ENCODE measurements around the gene JMJD4.

The JMJD4 gene

DNA sequence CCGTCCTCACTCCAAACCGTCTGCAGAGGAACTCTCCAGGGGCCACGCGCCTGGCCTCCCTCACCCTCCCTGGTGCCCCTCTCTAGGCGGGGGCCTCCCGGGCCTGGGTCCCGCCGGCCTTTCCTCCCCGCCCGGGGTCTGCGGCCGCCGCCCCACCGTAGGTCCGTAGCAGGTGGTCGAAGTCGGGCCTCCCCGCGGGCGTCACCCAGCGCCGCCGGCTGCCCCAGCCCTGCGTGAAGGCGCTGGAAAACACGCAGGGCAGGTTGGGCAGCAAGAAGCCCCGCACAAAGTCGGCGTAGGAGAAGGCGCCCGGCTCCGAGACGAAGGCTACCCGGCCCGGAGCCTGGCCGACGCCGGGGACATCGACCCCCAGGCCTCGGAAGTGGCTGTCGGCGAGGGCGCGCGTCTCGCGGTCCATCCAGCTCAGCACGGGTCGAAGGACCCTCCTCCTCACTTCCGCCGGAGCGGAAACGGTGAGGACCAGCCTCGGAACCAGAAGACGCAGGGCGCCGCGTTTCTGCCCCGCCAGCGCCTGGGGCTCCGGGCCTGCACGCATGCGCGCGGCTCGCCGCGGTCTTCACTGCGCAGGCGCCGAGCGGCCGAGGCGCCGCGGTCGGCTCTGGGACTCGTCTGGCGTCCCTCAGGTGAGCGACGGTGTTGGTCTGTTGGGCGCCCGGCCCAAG is at the start of gene JMJD4, which contains the start of gene SNAP47:
TSS of gene JMJD4 (minus strand) at position 447 of the 683 bp plus-strand sequence. CDS start at position 418, 29 bp downstream.
TSS of gene SNAP47 (plus strand) at position 580 of the 683 bp plus-strand sequence. CDS start 12,302 bp downstream, outside the sequence.
- peak; percentile 88 to 91 for DNase-seq (ENCODE audit: low read depth in 2 of 2)

DNA sequence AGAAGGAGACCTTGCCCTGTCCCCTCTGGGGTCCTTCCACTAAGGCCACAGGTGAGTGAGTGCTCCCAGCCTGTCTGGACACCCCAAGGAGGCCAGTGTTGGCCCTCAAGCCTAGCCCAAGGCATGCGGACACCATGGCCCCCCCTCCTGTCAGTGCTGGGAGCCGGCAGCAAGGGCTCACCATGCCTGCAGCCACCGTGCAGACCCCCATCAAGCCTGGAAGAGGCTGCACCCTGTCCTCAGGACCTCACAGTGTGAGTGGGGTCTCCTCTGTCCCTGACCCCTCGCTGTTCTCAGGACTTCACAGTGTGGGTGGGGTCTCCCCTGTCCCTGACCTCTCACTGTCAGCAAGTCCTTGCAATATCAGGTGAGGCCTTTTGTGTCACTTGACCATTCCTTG is 47.1 kb upstream of the JMJD4 start:
- DNase-seq (ENCODE audit: low read depth in 2 of 2) = no peak

GRCh38 chr1:227781314-227781930 is 46.3 kb upstream of the JMJD4 start:
- no peak for DNase-seq (ENCODE audit: low read depth in 2 of 2)

DNA sequence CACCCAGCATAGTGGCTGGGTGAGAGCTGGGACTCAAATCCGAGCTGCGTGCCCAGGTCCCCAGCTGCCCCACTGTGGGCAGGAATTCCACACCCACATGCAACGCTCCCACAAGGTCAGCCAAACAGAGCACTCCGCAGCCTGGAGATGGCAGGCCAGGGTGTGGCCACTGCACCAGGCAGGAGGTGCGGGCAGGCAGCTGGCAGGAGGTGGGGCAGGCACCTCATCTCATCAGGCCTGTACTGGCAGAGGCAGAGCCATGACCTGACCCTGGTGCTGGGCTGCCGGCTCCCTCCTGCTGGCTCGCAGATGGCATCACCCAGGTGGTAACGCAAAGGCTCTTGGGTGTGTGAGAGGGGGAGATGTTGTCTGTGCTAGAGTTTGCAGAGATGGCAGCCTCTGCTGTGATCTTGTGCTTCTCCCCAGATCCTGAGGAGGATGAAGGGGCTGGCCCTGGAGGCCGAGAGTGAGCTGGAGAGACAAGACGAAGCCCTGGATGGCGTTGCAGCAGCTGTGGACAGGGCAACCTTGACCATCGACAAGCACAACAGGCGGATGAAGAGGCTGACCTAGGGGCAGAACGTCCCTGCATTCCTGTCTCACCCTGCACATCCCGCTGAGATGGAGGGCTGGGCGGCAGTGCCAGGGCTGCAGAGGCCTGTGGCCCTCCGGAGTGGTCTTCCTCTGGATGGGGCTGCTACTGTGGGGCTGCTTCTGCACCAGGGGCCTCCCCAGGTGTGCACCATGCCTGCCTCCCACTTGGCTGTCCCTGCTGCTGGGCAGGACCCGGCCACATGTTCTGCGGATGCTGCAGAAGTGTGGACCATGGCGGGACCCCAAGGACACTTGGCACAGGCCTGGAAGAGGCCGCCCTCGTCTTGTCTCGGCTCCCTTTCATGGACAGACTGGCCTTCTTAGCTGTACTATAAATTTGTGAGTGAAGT is 45.3 kb upstream of the JMJD4 start:
- no peak for DNase-seq (ENCODE audit: low read depth in 2 of 2)

DNA sequence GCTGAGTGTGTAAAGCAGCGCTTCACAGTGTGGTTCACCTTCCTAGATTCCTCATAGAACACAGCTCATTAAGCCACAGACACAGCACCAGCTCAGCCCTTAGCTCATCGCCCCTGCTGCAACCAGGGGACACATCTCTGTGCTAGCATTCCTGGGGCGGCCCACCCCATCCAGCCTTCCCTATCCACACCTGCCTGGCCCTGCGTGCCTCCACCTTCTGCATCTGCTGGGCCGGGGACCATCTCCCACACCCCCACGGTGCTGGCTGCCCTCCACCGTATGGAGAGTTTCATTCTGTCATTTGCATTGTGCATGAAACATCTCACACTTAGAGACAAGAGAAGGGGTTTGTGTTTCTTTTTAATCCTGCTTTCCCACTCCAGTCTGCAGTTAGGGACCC is 44.6 kb upstream of the JMJD4 start:
- DNase-seq (ENCODE audit: low read depth in 2 of 2) = no peak

GRCh38 chr1:227779021-227779441 is 43.9 kb upstream of the JMJD4 start:
- DNase-seq (ENCODE audit: low read depth in 2 of 2) = no peak

- no peak for DNase-seq (ENCODE audit: low read depth in 2 of 2)
These were observed 43.4 kb upstream of the JMJD4 start for GRCh38 chr1:227778401-227778947.

DNA sequence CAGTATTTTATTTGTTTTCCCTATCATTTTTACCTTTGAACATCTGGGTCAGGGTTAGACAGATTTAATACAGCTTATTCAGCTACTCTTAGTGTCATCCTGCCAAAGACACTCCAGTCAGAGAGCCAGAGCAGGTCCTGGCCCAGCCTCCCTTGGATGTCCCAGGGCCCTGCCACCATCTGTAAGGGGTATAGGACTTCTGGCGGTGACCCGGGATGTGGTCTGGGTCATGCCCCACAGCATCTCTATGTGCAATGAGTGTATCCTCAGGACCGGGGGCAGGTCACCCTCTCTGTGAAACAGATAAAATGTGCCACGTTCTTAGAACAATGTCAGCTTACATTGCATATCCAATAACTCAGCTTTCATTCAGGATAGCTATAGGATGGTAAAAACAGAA is 42.5 kb upstream of the JMJD4 start:
- no peak for DNase-seq (ENCODE audit: low read depth in 2 of 2)

GRCh38 chr1:227777156-227777555 is 42.1 kb upstream of the JMJD4 start:
- DNase-seq (ENCODE audit: low read depth in 2 of 2) = no peak

GRCh38 chr1:227776331-227776771 is 41.2 kb upstream of the JMJD4 start:
- no peak for DNase-seq (ENCODE audit: low read depth in 2 of 2)

GRCh38 chr1:227775841-227776240 is 40.7 kb upstream of the JMJD4 start:
- DNase-seq (ENCODE audit: low read depth in 2 of 2) = no peak

DNA sequence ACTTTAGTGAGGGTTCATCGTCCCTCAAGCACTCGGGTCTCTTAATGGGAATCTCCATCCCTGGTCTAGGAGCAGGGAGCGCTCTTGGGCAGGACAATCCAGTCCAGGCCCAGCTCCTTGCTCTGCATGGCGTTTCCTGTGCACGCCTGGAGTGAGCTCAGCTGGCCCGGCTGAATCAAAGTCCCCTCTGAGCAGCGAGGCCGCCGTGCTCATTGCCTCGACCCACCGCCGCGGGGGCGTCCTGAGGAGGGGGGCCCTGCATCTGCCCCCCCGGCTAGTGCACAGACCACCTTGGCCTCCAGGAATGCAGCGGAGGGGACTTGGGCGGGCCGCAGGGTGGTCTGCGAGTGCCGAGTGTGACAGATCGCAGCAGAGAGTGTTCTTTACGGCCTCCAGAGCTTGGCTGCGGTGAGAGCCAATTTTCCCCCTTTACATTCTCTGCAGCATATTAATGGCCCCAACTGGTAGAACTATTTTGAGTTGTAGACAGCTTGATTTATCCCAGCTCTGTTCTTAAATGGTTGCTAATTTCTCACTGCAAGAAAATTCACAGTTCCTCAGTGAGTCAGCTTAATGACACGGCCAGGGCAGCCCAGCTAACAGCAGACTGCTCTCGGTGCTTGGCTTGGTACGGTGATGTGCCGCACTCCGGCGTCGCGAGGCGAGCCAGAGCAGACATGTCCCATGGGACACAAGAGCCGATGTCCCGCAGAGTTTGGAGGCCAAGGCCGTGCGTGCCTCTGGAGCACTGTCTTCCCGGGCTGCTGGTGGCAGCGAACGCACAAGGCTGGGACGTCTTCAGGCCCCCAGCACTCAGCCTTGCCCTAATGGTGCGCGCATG is 39.9 kb upstream of the JMJD4 start:
- no peak for DNase-seq (ENCODE audit: low read depth in 2 of 2)

GRCh38 chr1:227774051-227774731 is 39.1 kb upstream of the JMJD4 start:
- DNase-seq (ENCODE audit: low read depth in 2 of 2) = no peak

- DNase-seq (ENCODE audit: low read depth in 2 of 2) = no peak
These were observed 38.5 kb upstream of the JMJD4 start for GRCh38 chr1:227773558-227773957.

DNA sequence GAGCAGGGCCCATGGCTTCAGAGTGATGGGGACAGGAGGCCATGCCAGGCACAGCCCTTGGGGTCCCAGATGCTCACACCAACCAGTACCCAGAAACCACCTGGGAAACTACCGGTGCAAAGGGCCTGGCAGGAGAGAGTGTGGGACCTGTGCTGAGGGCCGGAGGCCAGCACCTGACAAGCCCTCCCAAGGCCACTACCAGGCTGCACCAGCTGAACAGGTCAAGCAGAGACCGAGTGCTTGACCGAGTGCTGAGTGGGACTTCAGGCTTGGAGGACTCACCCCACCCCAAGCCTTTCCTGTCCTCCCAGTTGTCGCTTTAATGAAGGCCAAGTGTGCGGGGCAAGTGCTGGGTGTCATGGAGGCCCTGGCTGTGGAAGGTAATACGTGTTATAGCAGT is 36.7 kb upstream of the JMJD4 start:
- DNase-seq (ENCODE audit: low read depth in 2 of 2) = no peak

- no peak for DNase-seq (ENCODE audit: low read depth in 2 of 2)
These were observed 36.2 kb upstream of the JMJD4 start for GRCh38 chr1:227771326-227771725.

DNA sequence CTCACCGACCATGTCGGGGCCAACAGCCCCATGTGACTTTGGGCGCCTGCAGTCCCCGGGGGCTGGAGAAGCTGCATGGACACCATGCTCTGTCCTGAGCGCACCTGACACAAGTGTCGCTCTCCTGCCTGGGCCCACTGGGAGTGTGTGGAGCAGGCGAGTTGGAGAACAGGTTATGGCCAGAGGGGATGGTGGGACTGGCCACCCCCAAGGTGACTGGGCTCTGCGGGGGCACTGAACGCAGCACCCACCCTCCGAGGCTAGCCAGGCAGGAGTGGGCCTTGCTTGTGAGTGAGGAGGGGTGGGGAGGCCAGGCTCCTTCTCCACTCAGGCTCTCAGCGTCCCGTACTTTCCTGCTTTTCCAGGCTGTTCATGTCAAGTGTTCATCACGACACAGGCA is 35.7 kb upstream of the JMJD4 start:
- DNase-seq (ENCODE audit: low read depth in 2 of 2) = no peak

DNA sequence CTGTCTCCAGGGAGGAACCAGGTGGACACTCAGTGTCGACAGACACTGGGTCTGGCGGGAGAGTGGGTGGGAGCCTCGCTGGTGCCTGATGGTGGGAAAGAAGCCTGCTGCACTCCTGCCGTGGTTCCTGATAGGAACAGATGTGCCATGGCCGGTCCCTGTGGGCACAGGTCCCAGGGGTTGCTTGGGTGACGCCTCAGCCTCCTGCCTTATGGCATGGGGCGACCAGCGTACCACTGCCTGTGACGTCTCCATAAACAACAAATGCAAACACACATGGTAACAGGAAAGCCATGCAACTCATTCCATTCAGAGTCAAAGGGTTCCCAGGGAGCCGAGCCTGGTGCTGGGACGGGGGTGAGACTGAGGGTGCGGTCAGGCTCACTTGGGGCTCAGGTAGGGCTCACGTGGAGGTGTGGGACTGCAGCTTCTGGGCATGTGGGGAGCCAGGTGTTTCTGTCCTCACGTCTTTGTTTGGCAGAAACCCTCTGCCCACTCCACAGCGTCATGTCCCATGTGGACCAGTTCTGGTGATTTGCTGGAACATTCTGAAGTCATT is 34.9 kb upstream of the JMJD4 start:
- no peak for DNase-seq (ENCODE audit: low read depth in 2 of 2)

- DNase-seq (ENCODE audit: low read depth in 2 of 2) = no peak
These were observed 34.2 kb upstream of the JMJD4 start for GRCh38 chr1:227769047-227769935.
